PC-3 (cell line): ENCODE results near the gene LRRN4.

Source experiments
- EZH2 ChIP-seq: fragments of 300-600 bp; sonication (generic); IDR thresholded peaks from one replicate; pipeline ENCODE4 v1.6.1; 2017; ENCODE audit warnings: antibody characterized with exemption, mild to moderate bottlenecking, low read length; ENCODE audit not compliant: unreplicated experiment
- TF ChIP-seq, protein P1 (sequence below): fragments of 300-600 bp; sonication (generic); conservative IDR thresholded peaks from 2 replicates; pipeline ENCODE4 v1.5.1; 2017; ENCODE audit warnings: antibody characterized with exemption, low read depth, mild to moderate bottlenecking, low read length

DNA sequence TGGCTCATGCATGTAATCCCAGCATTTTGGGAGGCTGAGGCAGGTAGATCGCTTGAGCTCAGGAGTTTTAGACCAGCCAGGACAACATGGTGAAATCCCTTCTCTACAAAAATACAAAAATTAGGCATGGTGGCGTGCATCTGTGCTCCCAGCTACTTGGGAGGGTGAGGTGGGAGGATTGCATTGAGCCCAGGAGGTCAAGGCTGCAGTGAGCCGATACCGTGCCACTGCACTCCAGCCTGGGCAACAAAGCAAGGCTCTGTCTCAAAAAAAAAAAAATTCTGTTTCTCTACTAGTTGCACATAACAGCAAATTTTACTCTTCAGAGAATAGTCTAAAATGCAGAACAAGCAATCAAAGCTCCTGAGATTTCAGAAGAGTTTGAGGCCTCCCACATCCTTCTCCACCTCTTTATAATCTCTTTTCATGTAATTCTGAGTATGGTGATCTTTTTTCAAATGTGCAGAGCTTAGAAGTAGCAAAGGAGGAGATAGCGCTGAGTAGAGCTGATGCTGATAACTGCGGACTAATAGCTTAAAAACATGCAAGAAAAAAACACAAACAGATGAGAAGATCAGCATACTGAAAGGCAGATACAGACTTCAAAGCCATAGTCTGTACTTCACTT lies 23.3 kb downstream of the LRRN4 start:
- TF ChIP-seq, protein P1, sequence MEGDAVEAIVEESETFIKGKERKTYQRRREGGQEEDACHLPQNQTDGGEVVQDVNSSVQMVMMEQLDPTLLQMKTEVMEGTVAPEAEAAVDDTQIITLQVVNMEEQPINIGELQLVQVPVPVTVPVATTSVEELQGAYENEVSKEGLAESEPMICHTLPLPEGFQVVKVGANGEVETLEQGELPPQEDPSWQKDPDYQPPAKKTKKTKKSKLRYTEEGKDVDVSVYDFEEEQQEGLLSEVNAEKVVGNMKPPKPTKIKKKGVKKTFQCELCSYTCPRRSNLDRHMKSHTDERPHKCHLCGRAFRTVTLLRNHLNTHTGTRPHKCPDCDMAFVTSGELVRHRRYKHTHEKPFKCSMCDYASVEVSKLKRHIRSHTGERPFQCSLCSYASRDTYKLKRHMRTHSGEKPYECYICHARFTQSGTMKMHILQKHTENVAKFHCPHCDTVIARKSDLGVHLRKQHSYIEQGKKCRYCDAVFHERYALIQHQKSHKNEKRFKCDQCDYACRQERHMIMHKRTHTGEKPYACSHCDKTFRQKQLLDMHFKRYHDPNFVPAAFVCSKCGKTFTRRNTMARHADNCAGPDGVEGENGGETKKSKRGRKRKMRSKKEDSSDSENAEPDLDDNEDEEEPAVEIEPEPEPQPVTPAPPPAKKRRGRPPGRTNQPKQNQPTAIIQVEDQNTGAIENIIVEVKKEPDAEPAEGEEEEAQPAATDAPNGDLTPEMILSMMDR: no peak
- TF ChIP-seq EZH2: no peak
